Natural killer cell treated with Interleukin-12 subunit alpha and Interleukin-12 subunit beta and Interleukin-15 and Interleukin-18, amount 100 ng/mL, for 72 hours (primary cell): ENCODE data around the gene RPS6KA4. TPM values are rescaled to one million over a fixed set of nuclear protein-coding genes. Genes with fewer than 3 reads are reported as not detected.

Experiments used
- ATAC-seq, 2 donors: fragments of 150-1000 bp; cut with Tn5 transposase in 1 of 2; sonication (Bioruptor Pico), chemical (Tn5 transposase) in 1 of 2; 2 replicates each; pipeline ENCODE4 v1.10.0; 2021
- DNase-seq: peaks from one replicate; pipeline ENCODE4 v3.0.0; 2022; ENCODE audit warnings: low spot score
- H3K27ac Mint-ChIP-seq, 2 donors: 1 replicate in 1 of 2; 2 replicates in 1 of 2; pipeline ENCODE4 v1.8.0; 2022; ENCODE audit warnings: mixed read lengths in 2 of 2, mild to moderate bottlenecking in 1 of 2, moderate library complexity in 1 of 2
- H3K27me3 Mint-ChIP-seq, 2 donors: 1 replicate in 1 of 2; 2 replicates in 1 of 2; pipeline ENCODE4 v1.8.0; 2022; ENCODE audit warnings: mixed read lengths in 2 of 2
- H3K36me3 Mint-ChIP-seq: one replicate; pipeline ENCODE4 v1.8.0; 2022; ENCODE audit warnings: mixed read lengths
- H3K4me1 Mint-ChIP-seq, 2 donors: 1 replicate in 1 of 2; 2 replicates in 1 of 2; pipeline ENCODE4 v1.8.0; 2022; ENCODE audit warnings: low read depth in 2 of 2, mixed read lengths in 2 of 2, mild to moderate bottlenecking in 1 of 2
- H3K4me3 Mint-ChIP-seq: one replicate; pipeline ENCODE4 v1.8.0; 2022; ENCODE audit warnings: mixed read lengths
- H3K9me3 Mint-ChIP-seq: 2 replicates; pipeline ENCODE4 v1.8.0; 2022; ENCODE audit warnings: mixed read lengths
- total RNA-seq, 2 donors: library from RNA; stranded (reverse); gene quantifications; one replicate each; pipeline ENCODE4 v1.2.3, GENCODE V29; 2022

RPS6KA4 gene
- total RNA-seq, 2 donors from 2014 or later, result 20.7 to 29.5 TPM

DNA sequence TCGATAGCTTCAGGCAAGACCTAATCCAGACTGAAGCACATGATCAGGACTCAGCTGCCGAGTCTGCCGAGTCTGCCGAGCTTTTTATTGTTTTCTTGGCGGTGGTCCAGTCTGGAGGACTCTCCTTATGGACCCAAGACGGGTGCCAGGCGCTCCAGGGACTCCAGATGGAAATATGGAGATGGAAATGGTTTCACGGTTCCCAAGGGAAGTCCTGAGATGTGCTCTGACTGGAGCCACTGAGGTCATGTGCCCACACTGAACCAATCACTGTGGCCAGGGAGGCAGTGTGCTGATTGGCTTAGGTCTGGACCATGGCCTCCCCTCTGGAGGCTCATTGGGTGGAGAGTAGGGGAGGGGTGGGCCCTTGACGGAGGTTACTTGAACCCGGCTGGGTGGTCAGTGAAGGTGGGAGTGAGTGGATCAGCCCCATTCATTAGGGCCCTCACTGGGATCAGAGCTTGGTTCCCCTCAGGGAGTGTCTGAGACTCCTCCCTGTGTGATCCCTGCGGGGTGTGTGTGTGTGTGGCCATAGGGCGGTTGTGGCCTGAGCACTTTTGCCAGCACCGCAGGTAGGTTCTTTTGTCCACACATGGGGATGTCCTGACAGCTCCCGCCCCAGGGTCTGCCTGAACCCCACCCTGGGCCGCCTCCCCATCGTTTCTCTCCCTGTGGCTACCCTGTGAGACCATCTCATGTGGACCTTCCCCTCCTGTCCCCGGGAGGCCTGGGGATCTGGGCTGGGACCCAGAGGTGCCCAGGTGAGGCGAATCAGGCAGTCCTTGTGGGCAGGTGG, 14.0 kb downstream of the RPS6KA4 start:
- Mint-ChIP-seq H3K9me3 (no peaks in the 10 kb centered on the region), H3K4me1 (peaks cover 0 to 3% of the 10 kb centered on the region in 2 donors), H3K27ac (no peak overlapping the region), H3K36me3 (no peaks in the 10 kb centered on the region), H3K27me3 (no peaks in the 10 kb centered on the region), H3K4me3 (no peak overlapping the region)
- peak; percentile 49 to 51 for ATAC-seq
- no peak for DNase-seq

DNA sequence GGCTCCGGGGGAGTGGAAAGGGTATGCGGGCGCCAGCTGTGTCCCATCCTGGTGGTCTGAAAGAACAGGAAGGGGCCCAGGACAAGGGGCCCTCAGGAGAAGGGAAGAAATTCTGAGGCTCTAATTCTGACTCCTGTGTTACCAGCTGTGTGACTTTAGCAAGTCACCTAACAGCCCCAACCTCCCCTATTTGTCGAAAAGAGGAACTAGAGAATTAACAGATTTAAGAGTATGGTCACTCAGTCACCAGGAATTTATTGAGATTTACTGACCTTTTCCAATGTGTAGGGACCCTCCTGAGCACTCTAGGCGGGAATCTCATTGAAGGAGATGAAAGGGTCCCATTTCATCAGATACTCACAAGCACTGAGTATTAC, 14.6 kb downstream of the RPS6KA4 start:
- DNase-seq (no peak), ATAC-seq (no peak)
- Mint-ChIP-seq H3K4me3 (no peak overlapping the region), H3K36me3 (no peaks in the 10 kb centered on the region), H3K4me1 (peaks cover 0 to 3% of the 10 kb centered on the region in 2 donors), H3K27ac (no peak overlapping the region), H3K9me3 (no peaks in the 10 kb centered on the region), H3K27me3 (no peaks in the 10 kb centered on the region)

DNA sequence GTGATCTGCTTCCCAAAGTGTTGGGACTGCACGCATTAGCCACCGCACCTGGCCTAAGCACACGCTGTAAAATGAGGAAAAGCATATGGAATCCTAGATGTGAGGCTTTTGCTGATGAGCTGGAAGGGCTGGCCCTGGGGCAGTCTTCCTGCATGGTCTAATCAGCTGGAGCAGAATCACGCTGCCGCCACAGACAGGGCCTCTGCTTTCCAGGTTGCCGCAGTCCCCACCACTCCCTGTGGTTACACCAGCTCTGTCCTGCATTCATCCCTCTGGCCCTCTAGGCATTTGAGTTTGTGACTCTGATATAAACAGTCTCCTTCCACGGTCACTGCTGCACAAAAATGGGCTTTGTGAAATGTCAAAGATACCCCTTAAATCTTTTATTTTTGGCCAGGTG, 17.1 kb downstream of the RPS6KA4 start:
- Mint-ChIP-seq H3K9me3 (no peaks in the 10 kb centered on the region), H3K4me1 (no peaks in the 10 kb centered on the region), H3K4me3 (no peak overlapping the region), H3K27ac (no peak overlapping the region), H3K27me3 (no peaks in the 10 kb centered on the region), H3K36me3 (no peaks in the 10 kb centered on the region)
- DNase-seq (no peak), ATAC-seq (no peak)

DNA sequence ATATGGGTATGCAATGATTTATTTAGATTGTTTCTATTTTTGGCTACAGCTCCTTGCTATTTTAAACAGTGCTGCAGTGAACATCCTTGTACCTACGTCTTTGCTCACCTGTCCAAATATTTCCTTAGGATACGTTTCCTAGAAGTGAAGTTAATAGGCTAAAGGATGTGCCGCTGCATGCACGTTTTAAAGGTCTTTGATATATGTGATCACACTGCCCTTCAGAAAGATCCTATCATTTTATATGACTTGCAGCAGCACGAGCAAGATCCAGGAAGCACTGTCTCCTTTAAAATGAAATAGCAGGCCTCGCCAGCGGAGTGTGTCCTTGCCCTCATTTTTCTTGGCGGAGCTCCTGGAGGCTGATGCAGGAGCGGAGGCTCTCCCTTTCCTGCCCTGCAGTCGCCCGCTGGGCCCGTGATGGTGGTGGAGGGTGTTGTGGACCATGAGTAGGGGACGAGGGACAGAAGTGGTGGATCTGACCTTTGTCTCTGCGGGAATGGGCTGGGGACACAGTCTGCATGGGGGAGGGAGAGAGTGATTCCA, 19.4 kb downstream of the RPS6KA4 start:
- ATAC-seq (no peak), DNase-seq (no peak)
- no peak overlapping the region for H3K4me3 Mint-ChIP-seq
- no peaks in the 10 kb centered on the region for H3K36me3 Mint-ChIP-seq
- H3K9me3 Mint-ChIP-seq, result no peaks in the 10 kb centered on the region
- peaks cover 0 to 2% of the 10 kb centered on the region in 2 donors for H3K27me3 Mint-ChIP-seq
- H3K27ac Mint-ChIP-seq, result no peak overlapping the region
- no peaks in the 10 kb centered on the region for H3K4me1 Mint-ChIP-seq

DNA sequence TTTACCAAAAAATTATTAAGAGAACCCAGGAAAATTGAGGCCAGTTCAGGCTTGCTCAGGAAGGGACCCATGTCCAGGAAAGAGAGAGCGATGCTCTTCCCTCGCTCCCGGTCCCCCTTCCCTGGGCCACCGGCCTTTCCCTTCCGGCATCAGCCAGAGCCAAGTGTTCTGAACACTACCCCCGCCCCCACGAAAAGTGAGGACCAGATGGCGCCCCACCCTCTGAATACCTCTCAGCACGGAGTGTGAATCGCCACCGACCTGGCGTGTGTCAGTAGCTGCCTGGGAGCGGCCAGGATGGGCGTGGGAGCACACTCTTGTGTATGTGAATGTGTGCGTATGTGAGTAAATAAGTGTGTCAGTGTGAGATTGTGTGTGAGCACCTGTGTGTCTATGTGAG, 20.2 kb downstream of the RPS6KA4 start:
- no peak for DNase-seq
- Mint-ChIP-seq H3K36me3 (no peaks in the 10 kb centered on the region), H3K4me3 (no peak overlapping the region), H3K27ac (no peak overlapping the region), H3K4me1 (no peaks in the 10 kb centered on the region), H3K27me3 (peaks cover 0 to 2% of the 10 kb centered on the region in 2 donors), H3K9me3 (no peaks in the 10 kb centered on the region)
- ATAC-seq, result no peak

DNA sequence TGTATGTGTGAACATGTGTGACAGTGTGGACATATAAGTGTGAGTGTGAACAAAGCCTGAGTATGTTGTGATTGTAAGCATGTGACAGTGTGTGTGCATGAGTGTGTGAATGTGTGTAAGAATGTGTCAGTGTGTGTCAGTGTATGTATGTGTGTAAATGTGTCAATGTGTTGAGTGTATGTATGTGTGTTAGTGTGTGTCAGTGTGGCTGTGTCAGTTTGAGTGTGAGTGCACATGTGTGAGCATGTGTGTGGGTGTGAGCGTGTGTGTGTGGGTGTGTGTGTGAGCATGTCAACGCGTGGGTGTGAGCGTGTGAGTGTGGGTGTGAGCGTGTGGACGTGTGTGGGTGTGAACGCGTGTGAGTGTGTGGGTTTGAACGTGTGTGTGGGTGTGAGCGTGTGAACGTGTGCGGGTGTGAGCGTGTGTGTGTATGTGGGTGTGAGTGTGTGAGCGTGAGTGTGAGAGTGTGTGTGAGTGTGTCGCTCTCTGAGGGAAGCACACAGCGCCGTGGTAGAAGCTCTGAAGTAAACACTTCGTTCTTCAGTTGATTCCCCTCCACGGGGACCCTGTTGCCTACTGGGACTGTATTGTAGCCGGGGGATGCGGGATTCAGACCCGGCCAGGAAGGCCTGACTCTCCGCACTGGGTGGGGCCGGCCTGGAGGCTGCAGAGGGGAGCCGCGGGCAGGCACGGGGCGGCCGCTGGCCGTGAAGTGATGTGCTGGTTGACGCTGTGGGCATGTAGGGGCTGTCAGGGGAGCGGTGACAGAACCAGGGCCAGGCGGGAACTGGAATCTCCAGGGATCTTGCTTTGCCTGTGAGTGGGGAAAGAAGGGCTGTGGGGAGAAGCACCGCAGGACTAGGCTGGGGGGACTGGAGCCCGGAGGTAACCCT, 21.1 kb downstream of the RPS6KA4 start:
- Mint-ChIP-seq H3K27me3 (peaks cover 0 to 2% of the 10 kb centered on the region in 2 donors), H3K36me3 (no peaks in the 10 kb centered on the region), H3K4me3 (no peak overlapping the region), H3K9me3 (no peaks in the 10 kb centered on the region), H3K4me1 (no peaks in the 10 kb centered on the region), H3K27ac (no peak overlapping the region)
- DNase-seq (no peak), ATAC-seq (peak; percentile 31 to 44)

DNA sequence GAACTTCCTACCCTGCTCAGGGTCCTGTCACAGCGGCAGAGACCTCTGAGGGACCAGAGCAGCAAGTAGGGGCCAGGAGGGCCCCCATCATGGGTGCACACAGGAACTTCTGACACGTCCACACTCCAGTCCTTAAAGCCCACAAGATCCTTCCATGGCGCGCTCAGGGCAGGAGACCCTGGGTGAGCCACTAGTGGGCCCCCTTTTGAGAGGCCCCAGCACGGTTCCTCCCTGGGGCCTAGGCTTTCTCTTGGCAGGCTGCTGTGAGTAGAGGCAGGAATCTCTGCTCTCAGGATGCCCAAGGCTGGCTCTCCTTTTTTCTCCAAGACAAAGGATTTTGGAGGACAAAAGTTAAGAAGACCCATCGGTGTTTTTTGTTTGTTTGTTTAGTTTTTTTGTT, 22.4 kb downstream of the RPS6KA4 start:
- no peak for DNase-seq
- ATAC-seq, result no peak

GRCh38 chr11:64382047-64382446, 23.1 kb downstream of the RPS6KA4 start:
- DNase-seq (no peak), ATAC-seq (no peak)
- peaks cover 0 to 2% of the 10 kb centered on the region in 2 donors for H3K27me3 Mint-ChIP-seq
- no peak overlapping the region for H3K4me3 Mint-ChIP-seq
- no peak overlapping the region for H3K27ac Mint-ChIP-seq
- peaks cover 5 to 14% of the 10 kb centered on the region in 2 donors for H3K4me1 Mint-ChIP-seq
- no peaks in the 10 kb centered on the region for H3K36me3 Mint-ChIP-seq
- no peaks in the 10 kb centered on the region for H3K9me3 Mint-ChIP-seq

More for the DNA sequence above, 22.4 kb downstream of the RPS6KA4 start:
- H3K27me3 Mint-ChIP-seq, result peaks cover 0 to 2% of the 10 kb centered on the region in 2 donors
- H3K9me3 Mint-ChIP-seq, result no peaks in the 10 kb centered on the region
- peaks cover 3 to 9% of the 10 kb centered on the region in 2 donors for H3K4me1 Mint-ChIP-seq
- H3K36me3 Mint-ChIP-seq, result no peaks in the 10 kb centered on the region
- no peak overlapping the region for H3K27ac Mint-ChIP-seq
- H3K4me3 Mint-ChIP-seq, result no peak overlapping the region

DNA sequence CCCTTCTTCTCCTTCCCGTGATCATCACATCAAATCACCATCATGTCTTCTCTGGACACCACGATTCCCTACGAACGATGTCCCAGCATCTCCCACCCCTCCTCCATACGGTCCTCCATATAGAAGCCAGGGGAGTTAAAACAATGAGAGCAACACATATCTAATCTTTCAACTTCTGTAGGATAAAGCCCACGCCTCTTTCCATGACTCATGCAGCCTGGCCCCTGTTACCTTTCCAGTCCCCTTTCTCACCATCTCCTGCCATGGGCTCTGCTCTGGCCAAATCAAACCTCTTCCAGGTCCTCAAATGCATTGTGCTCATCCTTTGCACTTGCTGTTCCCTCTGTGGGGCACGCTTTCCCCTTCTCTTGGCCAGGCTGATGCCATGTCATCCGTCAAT, 23.6 kb downstream of the RPS6KA4 start:
- Mint-ChIP-seq H3K4me1 (peaks cover 5 to 14% of the 10 kb centered on the region in 2 donors), H3K9me3 (no peaks in the 10 kb centered on the region), H3K4me3 (no peak overlapping the region), H3K36me3 (no peaks in the 10 kb centered on the region), H3K27me3 (peaks cover 0 to 2% of the 10 kb centered on the region in 2 donors), H3K27ac (peak overlapping the region; percentile 14 to 17)
- ATAC-seq (no peak), DNase-seq (no peak)

- no peaks in the 10 kb centered on the region for H3K9me3 Mint-ChIP-seq
- H3K4me3 Mint-ChIP-seq, result no peak overlapping the region
- H3K27me3 Mint-ChIP-seq, result peaks cover 0 to 5% of the 10 kb centered on the region in 2 donors
- no peak for DNase-seq
- H3K36me3 Mint-ChIP-seq, result no peaks in the 10 kb centered on the region
- no peak overlapping the region for H3K27ac Mint-ChIP-seq
- peaks cover 5 to 14% of the 10 kb centered on the region in 2 donors for H3K4me1 Mint-ChIP-seq
- no peak for ATAC-seq
These were observed 24.6 kb downstream of the RPS6KA4 start for GRCh38 chr11:64383580-64383979.

DNA sequence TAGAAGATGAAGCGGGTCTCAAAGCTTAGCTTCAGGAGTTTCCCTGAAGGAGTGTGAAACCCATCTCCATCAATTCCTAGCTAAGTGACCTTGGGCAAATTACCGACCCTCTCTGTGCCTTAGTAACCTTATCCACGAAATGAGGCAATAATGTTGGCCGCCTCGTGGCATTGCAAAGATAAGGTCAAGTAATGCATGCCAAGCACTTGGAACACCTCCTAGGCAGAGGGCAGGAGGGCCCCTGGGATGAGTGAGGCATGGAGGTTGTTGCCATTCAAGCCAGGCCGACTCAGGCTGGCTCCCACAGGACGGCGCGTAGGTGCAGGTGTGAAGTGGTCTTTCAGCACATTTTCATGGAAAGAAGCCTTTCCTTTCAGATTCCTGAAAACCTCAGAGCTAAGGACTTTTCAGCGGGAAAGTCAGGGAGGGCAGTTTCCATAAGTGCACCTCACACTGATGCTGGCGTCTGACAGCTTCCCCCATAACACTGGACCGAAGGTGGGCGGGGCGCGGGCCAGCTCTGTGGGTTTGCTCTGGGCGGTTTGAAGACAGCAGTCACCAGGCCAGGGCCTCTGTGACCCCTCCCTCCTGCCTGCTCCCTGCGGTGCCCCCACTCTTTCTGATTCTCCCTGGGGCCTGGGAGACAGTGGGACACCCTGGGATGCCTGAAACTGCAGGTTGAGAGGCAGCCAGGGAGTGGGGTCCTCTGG, 25.2 kb downstream of the RPS6KA4 start:
- Mint-ChIP-seq H3K4me3 (no peak overlapping the region), H3K9me3 (no peaks in the 10 kb centered on the region)

GRCh38 chr11:64384981-64385944, 26.3 kb downstream of the RPS6KA4 start:
- Mint-ChIP-seq H3K9me3 (peaks cover 3% of the 10 kb centered on the region), H3K36me3 (peaks cover 4% of the 10 kb centered on the region), H3K27me3 (peaks cover 0 to 9% of the 10 kb centered on the region in 2 donors), H3K4me3 (no peak overlapping the region), H3K4me1 (peaks cover 10 to 21% of the 10 kb centered on the region in 2 donors), H3K27ac (no peak overlapping the region)
- ATAC-seq (no peak), DNase-seq (no peak)

More for the DNA sequence above, 25.2 kb downstream of the RPS6KA4 start:
- Mint-ChIP-seq H3K27me3 (peaks cover 0 to 5% of the 10 kb centered on the region in 2 donors), H3K27ac (no peak overlapping the region), H3K36me3 (no peaks in the 10 kb centered on the region), H3K4me1 (peaks cover 5 to 14% of the 10 kb centered on the region in 2 donors)
- no peak for DNase-seq
- ATAC-seq, result no peak
